Measurements from ENCODE around the gene CHCHD1. TPM values are rescaled to one million over a fixed set of nuclear protein-coding genes. Genes with fewer than 3 reads are reported as not detected.

Gene CHCHD1
- polyA plus RNA-seq, 3 donors = 15.0 to 85.0 (median 72.3) TPM

- Histone ChIP-seq H3K4me2 (replicated peaks; ENCODE audit: extremely low read depth, low read length, poor library complexity, severe bottlenecking) (no peak overlapping the region), H3K27ac (ENCODE audit: low read depth in 1 of 2, low read length in 2 of 2) (peak overlapping the region in 1 of 2 donors; percentile 91), H3K79me2 (ENCODE audit: insufficient read depth, low read length) (peaks cover 54% of the 10 kb centered on the region), H3K4me1 (ENCODE audit: control insufficient read depth in 1 of 2, insufficient read depth in 2 of 2, low read length in 2 of 2) (peaks cover 20% of the 10 kb centered on the region in 2 donors), H4K20me1 (ENCODE audit: insufficient read depth, low read length) (peaks cover 35% of the 10 kb centered on the region), H3K27me3 (ENCODE audit: control insufficient read depth in 2 of 2, insufficient read depth in 2 of 2, low read length in 2 of 2) (no peaks in the 10 kb centered on the region), H3K9ac (ENCODE audit: insufficient read depth, low read length, poor library complexity, severe bottlenecking) (no peak overlapping the region), H2AFZ (ENCODE audit: insufficient read depth, low read depth, low read length, poor library complexity, severe bottlenecking) (no peak overlapping the region), H3K36me3 (replicated peaks in 1 of 2; ENCODE audit: control insufficient read depth in 1 of 2, insufficient read depth in 2 of 2, low read length in 2 of 2) (peaks cover 61 to 69% of the 10 kb centered on the region in 2 donors), H3K4me3 (replicated peaks in 1 of 3; ENCODE audit: low read depth in 2 of 3, low read length in 3 of 3) (peak overlapping the region in 1 of 3 experiments; percentile 93), H3K9me3 (replicated peaks in 1 of 2; ENCODE audit: control insufficient read depth in 1 of 2, insufficient read depth in 1 of 2, low read length in 2 of 2) (no peaks in the 10 kb centered on the region)
- no peak for DNase-seq
- TF ChIP-seq CTCF (IDR thresholded peaks at IDR 0.05) = no peak
- Mint-ChIP-seq H3K36me3 (peaks cover 63 to 72% of the 10 kb centered on the region in 2 donors), H3K27ac (peak overlapping the region in 5 of 7 donors; percentile 65 to 97 (median 92)), H3K4me1 (peaks cover 34% of the 10 kb centered on the region), H3K4me3 (peak overlapping the region in 1 of 2 donors; percentile 27), H3K9me3 (peaks cover 0 to 1% (median 0%) of the 10 kb centered on the region in 7 donors), H3K27me3 (ENCODE audit: low read depth in 3 of 3) (no peaks in the 10 kb centered on the region)
- 100% methylated on average over 1 of the region's 5 CpGs for WGBS (ENCODE audit: insufficient coverage)
- intact Hi-C loops (cut with micrococcal nuclease) = no loop called here
These were observed 27.4 kb downstream of the CHCHD1 start for GRCh38 chr10:73809061-73809818.

GRCh38 chr10:73810358-73810734 lies 28.5 kb downstream of the CHCHD1 start:
- H3K36me3 ChIP-seq (replicated peaks in 1 of 2; ENCODE audit: control insufficient read depth in 1 of 2, insufficient read depth in 2 of 2, low read length in 2 of 2) = peaks cover 56 to 67% of the 10 kb centered on the region in 2 donors
- H3K4me1 ChIP-seq (ENCODE audit: control insufficient read depth in 1 of 2, insufficient read depth in 2 of 2, low read length in 2 of 2) = peaks cover 21 to 26% of the 10 kb centered on the region in 2 donors
- Mint-ChIP-seq H3K4me1 (peaks cover 34% of the 10 kb centered on the region), H3K36me3 (peaks cover 63 to 70% of the 10 kb centered on the region in 2 donors), H3K27me3 (ENCODE audit: low read depth in 3 of 3) (no peaks in the 10 kb centered on the region), H3K9me3 (peaks cover 0 to 1% (median 0%) of the 10 kb centered on the region in 7 donors), H3K4me3 (peak overlapping the region; percentile 90 to 94), H3K27ac (peak overlapping the region; percentile 92 to 97 (median 93))
- peaks cover 31% of the 10 kb centered on the region for H4K20me1 ChIP-seq (ENCODE audit: insufficient read depth, low read length)
- H2AFZ ChIP-seq (ENCODE audit: insufficient read depth, low read depth, low read length, poor library complexity, severe bottlenecking) = peak overlapping the region; percentile 60
- peak overlapping the region; percentile 81 to 91 for H3K27ac ChIP-seq (ENCODE audit: low read depth in 1 of 2, low read length in 2 of 2)
- no peaks in the 10 kb centered on the region for H3K9me3 ChIP-seq (replicated peaks in 1 of 2; ENCODE audit: control insufficient read depth in 1 of 2, insufficient read depth in 1 of 2, low read length in 2 of 2)
- no peaks in the 10 kb centered on the region for H3K27me3 ChIP-seq (ENCODE audit: control insufficient read depth in 2 of 2, insufficient read depth in 2 of 2, low read length in 2 of 2)
- no peak for TF ChIP-seq CTCF (IDR thresholded peaks at IDR 0.05)
- H3K79me2 ChIP-seq (ENCODE audit: insufficient read depth, low read length) = peaks cover 54% of the 10 kb centered on the region
- DNase-seq = peak; percentile 55 to 74 (median 73)
- 0% methylated on average over 1 of the region's 7 CpGs for WGBS (ENCODE audit: insufficient coverage)
- H3K9ac ChIP-seq (ENCODE audit: insufficient read depth, low read length, poor library complexity, severe bottlenecking) = peak overlapping the region; percentile 94
- intact Hi-C loops (cut with micrococcal nuclease) = loop anchor here (2.0 to 5.0 kb wide), 2 partner anchors 24 to 67 kb away; no protein-coding TSS in a partner anchor
- peak overlapping the region; percentile 69 to 93 (median 72) for H3K4me3 ChIP-seq (replicated peaks in 1 of 3; ENCODE audit: low read depth in 2 of 3, low read length in 3 of 3)
- H3K4me2 ChIP-seq (replicated peaks; ENCODE audit: extremely low read depth, low read length, poor library complexity, severe bottlenecking) = peak overlapping the region; percentile 91
